Activated T-cell treated with anti-CD3 and anti-CD28 coated beads for 1 hour (primary cell): Measurements from ENCODE around the gene GNPAT.

Experiments used
- DNase-seq: peaks from one replicate; pipeline ENCODE4 v3.0.0-alpha.2; 2020; ENCODE audit warnings: low read depth

The GNPAT gene

GRCh38 chr1:231317306-231318014 is 76.4 kb downstream of the GNPAT start:
- DNase-seq: no peak

- no peak for DNase-seq
Observed at GRCh38 chr1:231318015-231318355, 77.0 kb downstream of the GNPAT start.

GRCh38 chr1:231318568-231318967 is 77.6 kb downstream of the GNPAT start:
- DNase-seq: no peak

GRCh38 chr1:231319080-231319479 is 78.1 kb downstream of the GNPAT start:
- no peak for DNase-seq

GRCh38 chr1:231322880-231323530 is 82.0 kb downstream of the GNPAT start:
- DNase-seq: no peak

GRCh38 chr1:231324660-231325059 is 83.6 kb downstream of the GNPAT start:
- DNase-seq: no peak

GRCh38 chr1:231326248-231326647 is 85.2 kb downstream of the GNPAT start:
- DNase-seq: no peak
